Stimulated activated naive CD4-positive, alpha-beta T cell treated with Interleukin-2 at 50 U/mL for 16 hours (primary cell): ENCODE data around the gene RAPGEF4.
"Not testable (repeated sequence)": the region's sequence is repeated elsewhere in the genome, so short reads cannot be mapped to it uniquely, and the experiment has no call there.

Experiments
- DNase-seq: peaks from one replicate; lab custom pipeline; 2025; lab: John Stamatoyannopoulos, UW

Gene RAPGEF4

GRCh38 chr2:173034143-173034542 lies 298.5 kb downstream of the RAPGEF4 start:
- no peak for DNase-seq

GRCh38 chr2:173037245-173038120 lies 301.8 kb downstream of the RAPGEF4 start:
- no peak for DNase-seq

GRCh38 chr2:173038257-173038656 lies 302.6 kb downstream of the RAPGEF4 start:
- DNase-seq: not testable (repeated sequence)

- no peak for DNase-seq
Measured at GRCh38 chr2:173040729-173041128, 305.1 kb downstream of the RAPGEF4 start.

GRCh38 chr2:173043476-173043875 lies 307.8 kb downstream of the RAPGEF4 start:
- no peak for DNase-seq

DNA sequence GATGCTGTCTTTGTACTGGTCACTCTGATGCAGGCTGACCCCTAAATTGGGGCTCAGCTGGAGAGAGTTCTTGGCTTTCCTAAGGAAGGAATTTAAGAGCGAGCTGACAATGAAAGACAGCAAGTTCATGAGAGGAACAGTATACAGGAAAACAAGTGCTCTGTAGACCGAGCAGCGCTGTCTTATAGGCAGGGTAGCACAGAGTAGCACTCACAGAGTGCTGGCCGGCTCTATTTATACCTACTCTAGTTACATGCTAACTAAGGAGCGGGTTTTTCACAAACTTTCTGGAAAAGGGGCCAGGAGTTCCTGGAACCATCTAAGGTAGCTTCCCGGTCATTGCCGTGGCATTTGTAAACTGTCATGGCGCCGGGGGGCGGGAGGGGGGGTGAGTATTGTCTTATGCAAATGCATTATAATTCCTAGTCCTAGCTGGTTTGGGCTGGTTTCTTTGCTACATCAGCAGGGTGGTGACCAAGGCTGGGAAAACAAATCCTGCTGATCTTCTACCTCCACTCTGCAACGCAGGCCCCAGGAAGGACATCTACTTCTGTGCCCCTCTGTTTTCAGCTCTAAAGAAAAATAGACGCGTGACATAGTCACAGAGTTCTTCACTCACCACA lies 308.4 kb downstream of the RAPGEF4 start:
- no peak for DNase-seq

DNA sequence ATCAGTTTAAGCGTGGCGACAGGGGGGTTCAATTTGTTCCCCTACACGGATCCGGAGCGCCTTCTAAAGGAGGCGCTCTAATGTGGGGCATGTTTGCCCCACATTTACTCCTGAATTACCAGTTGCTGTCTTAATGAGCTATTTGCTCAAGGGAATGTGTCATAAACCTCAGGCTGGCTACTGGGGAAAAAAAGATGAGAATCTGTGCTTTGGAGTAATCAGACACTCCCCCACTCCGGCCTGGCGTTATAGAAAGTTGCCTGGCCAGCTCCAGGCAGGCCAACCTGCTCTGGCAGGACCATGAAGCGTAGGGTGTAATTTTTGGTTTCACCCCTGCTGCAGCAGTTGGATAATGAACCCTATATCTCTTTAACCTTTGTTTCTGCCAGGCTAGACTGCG lies 309.0 kb downstream of the RAPGEF4 start:
- DNase-seq: no peak

DNA sequence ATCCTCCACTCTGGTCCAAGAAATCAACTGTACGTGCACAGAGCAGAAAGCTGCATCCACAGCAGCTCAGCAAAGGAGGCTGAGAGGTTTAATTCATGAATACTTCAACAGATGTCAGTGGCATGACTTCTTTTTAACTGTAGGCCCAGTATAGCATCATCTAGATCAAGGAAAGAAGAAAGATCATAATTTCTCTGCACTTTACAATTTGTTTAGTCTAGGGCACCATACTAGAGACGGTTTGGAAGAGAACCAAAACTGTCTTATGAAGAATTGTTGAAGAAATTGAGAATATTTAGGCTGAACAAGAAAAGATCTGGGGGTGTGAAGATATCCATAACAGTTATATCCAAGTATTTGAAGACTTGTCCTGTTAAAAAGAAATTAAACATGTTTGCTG lies 309.5 kb downstream of the RAPGEF4 start:
- no peak for DNase-seq

GRCh38 chr2:173048522-173048896 lies 312.9 kb downstream of the RAPGEF4 start:
- no peak for DNase-seq

GRCh38 chr2:173048897-173049661 lies 313.4 kb downstream of the RAPGEF4 start:
- DNase-seq: peak; percentile 35

GRCh38 chr2:173049831-173050230 lies 314.2 kb downstream of the RAPGEF4 start:
- no peak for DNase-seq

- no peak for DNase-seq
Measured at GRCh38 chr2:173050684-173051083, 315.0 kb downstream of the RAPGEF4 start.

DNA sequence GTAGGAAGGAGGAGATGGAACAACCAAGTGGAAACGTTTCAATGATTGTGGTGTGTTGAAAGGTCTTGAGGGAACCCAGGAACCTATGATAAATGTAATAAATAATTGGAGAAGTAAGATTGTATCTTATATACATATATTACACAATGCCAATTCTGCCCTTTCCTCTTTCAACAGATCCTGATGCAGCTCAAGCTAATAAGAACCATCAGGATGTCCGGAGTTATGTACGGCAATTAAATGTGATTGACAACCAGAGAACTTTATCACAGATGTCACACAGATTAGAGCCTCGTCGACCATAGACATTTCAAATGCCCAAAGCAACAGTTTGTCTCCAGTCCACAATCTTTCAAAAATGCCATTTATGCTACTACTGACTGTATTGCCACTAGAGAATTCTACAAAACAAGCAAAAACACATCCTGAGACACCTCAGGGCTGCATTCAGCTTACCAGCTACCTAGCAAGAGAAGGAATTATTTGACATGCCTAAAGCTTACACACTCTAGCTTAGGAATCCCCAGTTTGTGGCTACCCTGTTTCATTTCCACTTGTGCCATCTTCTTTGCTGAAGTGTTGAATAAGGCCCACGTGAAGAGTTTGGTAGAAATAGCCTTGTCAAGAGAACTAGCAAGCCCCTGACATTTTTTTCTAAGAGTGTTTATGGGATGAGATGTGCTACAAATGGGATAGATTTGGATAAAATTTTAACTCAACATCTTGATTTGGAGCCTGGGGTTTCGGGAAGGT lies 316.0 kb downstream of the RAPGEF4 start:
- no peak for DNase-seq

DNA sequence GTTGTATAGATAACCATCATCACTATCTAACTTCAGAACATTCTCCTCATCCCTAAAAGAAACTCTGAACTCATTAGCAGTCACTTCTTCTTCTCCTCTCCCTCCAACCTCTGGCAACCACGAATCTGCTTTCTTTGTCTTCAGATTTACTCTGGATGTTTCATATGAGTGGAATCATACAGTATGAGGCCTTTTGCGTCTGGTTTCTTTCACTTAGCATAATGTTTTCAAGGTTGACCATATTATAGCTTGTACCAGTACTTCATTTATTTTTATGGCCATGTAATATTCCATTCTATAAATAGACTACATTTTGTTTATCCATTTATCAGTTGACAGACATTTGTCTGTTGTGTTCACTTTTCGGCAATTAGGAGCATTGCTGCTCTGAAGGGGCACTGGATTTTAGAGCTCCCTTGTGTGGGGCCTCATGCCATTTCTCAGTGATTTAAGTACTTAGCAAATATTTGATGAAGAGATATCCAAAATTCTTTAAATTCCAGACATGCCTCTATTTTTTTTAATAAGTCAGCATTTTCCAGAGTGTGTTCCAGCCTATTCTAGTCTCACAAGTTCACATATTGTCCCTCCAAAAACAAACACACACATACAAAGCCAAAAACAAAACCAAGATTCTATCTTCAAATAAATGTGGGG lies 317.5 kb downstream of the RAPGEF4 start:
- DNase-seq: no peak

- no peak for DNase-seq
Measured at GRCh38 chr2:173054466-173054865, 318.8 kb downstream of the RAPGEF4 start.

DNA sequence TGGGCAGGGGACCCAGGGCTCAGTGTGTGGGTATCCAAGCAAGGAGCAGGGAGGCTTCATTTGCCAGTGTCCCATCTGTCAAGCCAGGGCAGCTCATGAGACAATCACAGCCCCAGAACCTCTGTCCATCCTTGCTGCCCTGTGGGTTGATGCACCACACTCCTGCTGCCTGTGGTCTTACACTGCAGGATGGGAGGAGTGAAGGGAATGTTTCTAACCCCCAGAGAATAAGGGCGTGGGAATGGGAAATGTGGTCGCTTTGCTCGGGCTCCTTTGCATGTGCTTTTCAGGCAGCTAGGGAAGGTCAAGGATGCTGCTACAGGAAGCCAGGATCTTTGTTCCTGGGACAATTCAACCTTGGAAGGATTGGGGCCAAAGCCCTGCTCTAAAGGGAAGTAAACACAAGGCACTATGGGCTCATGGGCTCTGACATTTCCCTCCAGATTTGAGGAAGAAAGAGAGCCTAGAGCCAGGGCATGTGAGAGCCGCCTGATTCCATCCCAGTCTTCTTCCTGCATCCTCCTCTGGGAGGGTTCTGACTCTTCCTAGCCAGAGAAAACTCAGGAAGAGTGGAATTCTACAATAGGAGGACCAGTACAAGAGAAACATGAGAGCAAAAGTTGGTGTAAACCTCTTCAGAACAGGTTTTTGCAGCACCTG lies 321.2 kb downstream of the RAPGEF4 start:
- no peak for DNase-seq

DNA sequence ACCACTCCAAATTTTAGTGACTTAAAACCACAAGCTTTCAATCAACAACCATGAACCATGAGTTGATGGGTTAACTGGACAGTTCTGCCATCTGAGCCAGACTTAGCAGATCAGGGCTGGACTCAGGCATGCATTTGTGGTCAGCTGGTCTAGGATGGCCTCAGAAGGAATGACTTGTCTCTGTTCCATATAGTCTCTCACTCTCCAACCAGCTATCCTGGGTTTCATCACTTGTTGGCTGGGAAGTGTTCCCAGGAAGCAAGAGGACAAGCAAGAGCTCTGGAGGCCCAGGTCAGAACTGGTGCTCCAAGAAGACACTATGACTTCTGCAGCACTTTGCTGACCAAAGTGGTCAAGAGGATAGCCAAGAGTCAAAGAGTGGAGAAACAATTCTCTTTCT lies 322.5 kb downstream of the RAPGEF4 start:
- no peak for DNase-seq

DNA sequence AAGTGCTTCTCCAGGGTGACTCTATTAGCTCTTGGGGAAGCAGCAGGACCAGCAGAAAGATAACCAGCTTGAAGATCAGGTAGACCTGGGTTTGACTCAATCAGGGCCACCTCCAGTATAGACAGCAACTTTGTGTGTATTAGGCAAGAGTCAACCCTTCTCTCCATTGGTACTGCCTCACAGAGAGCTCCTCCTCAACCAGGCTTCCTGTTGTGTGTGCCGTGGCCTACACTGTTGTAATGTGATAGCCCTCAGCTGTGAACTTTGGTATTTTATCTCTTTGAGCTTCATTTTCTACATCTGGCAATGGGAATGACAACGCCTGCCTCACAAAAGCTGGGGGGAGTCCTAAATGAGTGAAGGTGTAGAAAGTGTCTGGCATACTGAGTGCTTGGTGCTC lies 323.0 kb downstream of the RAPGEF4 start:
- no peak for DNase-seq

DNA sequence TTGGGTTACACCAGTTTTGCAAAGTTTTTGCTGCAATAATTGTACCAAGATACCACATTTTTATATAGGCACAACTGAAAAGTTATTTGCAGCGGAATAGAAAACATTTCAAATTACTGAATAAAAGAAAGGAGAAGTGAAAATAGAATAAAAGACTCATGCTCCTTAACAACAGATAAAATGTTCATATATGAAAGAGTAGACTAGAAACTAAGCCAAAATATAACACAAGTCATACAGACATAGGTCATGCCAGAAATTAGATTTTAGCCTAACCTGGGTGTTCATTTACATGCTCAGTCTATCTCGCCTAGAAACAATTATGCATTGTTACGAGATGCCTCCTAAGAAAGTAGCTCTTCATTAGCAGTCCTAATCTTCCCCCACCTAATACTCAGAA lies 323.6 kb downstream of the RAPGEF4 start:
- DNase-seq: no peak

GRCh38 chr2:173059971-173060461 lies 324.4 kb downstream of the RAPGEF4 start:
- no peak for DNase-seq

DNA sequence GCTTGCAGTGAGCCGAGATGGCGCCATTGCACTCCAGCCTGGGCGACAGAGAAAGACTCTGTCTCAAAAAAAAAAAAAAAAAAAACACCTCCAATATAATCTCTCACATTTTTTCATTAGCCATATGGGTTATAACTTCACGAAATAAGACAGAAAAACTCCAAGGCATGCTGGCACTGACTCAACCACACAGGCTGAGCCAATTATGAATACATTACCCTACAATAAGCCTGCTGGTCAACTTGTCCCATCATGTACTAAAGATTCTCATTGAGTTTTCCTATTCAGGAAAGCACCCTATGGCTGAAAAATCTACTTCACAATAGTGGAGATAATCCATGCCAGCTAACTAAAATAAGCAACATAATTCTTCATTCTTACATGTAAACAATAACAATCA lies 327.2 kb downstream of the RAPGEF4 start:
- DNase-seq: no peak
